GM12801 (cell line): Measurements from ENCODE around the gene GIT2.

Source experiments
- CTCF ChIP-seq: IDR thresholded peaks from one replicate; pipeline ENCODE4 v1.5.1; 2011; ENCODE audit warnings: control low read depth; ENCODE audit not compliant: insufficient read length; ENCODE audit errors: extremely low read depth

The GIT2 gene

GRCh38 chr12:109959411-109960093 lies 36.6 kb downstream of the GIT2 start:
- no peak for TF ChIP-seq CTCF

- no peak for TF ChIP-seq CTCF
Measured at GRCh38 chr12:109958374-109958773, 37.8 kb downstream of the GIT2 start.

GRCh38 chr12:109953656-109954055 lies 42.5 kb downstream of the GIT2 start:
- no peak for TF ChIP-seq CTCF

GRCh38 chr12:109952873-109953272 lies 43.3 kb downstream of the GIT2 start:
- TF ChIP-seq CTCF, result no peak

- no peak for TF ChIP-seq CTCF
Measured at GRCh38 chr12:109952160-109952858, 43.9 kb downstream of the GIT2 start.

GRCh38 chr12:109951751-109952150 lies 44.4 kb downstream of the GIT2 start:
- TF ChIP-seq CTCF, result no peak

GRCh38 chr12:109951136-109951535 lies 45.0 kb downstream of the GIT2 start:
- no peak for TF ChIP-seq CTCF
